ENCODE results near the gene KCNB1. TPM values are rescaled to one million over a fixed set of nuclear protein-coding genes. Genes with fewer than 3 reads are reported as not detected.
A peak's percentile ranks its signal among the peaks of the same experiment; 100 is the strongest.

The KCNB1 gene
- total RNA-seq, 1 donor from 2014 or later, result 21.3 TPM

DNA sequence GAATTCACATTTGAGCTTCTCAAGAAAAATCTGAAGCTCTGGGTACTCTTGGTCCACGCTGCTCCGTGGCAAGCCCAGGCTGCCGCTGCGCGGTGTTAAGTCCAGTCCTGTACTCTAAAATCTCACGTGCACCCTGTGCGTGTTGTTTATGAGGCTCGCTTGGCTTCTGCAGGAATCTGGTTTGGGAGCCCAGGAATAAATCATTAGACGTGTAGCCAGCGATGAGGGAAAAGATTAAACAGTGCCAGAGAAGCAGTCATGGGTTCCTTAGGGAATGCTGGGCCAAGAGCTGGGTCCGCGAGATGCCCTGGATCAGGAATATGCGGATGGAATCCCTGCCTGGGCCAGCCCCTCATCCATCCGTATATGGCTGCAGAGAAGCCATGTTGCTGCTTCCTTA lies 87.3 kb downstream of the KCNB1 start:
- no peak overlapping the region for H3K27ac Mint-ChIP-seq (ENCODE audit: unreplicated experiment)
- peaks cover 37% of the 10 kb centered on the region for H3K4me1 Mint-ChIP-seq (ENCODE audit: unreplicated experiment)
- TF ChIP-seq, protein P1, sequence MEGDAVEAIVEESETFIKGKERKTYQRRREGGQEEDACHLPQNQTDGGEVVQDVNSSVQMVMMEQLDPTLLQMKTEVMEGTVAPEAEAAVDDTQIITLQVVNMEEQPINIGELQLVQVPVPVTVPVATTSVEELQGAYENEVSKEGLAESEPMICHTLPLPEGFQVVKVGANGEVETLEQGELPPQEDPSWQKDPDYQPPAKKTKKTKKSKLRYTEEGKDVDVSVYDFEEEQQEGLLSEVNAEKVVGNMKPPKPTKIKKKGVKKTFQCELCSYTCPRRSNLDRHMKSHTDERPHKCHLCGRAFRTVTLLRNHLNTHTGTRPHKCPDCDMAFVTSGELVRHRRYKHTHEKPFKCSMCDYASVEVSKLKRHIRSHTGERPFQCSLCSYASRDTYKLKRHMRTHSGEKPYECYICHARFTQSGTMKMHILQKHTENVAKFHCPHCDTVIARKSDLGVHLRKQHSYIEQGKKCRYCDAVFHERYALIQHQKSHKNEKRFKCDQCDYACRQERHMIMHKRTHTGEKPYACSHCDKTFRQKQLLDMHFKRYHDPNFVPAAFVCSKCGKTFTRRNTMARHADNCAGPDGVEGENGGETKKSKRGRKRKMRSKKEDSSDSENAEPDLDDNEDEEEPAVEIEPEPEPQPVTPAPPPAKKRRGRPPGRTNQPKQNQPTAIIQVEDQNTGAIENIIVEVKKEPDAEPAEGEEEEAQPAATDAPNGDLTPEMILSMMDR (IDR thresholded peaks at IDR 0.05), result no peak
- no peaks in the 10 kb centered on the region for H3K9me3 Mint-ChIP-seq (ENCODE audit: unreplicated experiment)
- DNase-seq (ENCODE audit: extremely low spot score, unreplicated experiment), result no peak
- no peaks in the 10 kb centered on the region for H3K36me3 Mint-ChIP-seq (ENCODE audit: unreplicated experiment)
- H3K4me3 Mint-ChIP-seq (ENCODE audit: unreplicated experiment), result no peak overlapping the region
- no peaks in the 10 kb centered on the region for H3K27me3 Mint-ChIP-seq (ENCODE audit: unreplicated experiment)

DNA sequence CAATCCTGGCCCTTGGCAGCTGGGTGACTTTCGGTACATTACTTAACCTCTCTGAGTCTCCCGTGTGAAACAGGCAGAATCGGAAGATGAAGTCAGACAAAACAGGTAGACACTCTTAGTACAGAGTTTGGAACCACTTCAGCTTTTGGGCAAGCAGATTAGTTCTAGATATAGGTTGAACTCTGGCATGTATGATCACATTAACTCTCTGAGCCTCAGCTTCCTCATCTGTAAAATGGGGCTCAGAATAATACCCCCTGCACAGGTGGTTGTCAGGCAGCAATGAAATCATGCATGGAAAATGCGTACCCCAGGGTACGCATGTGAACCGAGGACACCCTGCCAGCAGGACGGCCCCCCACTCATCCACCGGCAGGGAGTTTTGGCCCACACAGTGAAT lies 87.7 kb downstream of the KCNB1 start:
- Mint-ChIP-seq H3K27me3 (ENCODE audit: unreplicated experiment) (no peaks in the 10 kb centered on the region), H3K27ac (ENCODE audit: unreplicated experiment) (peak overlapping the region; percentile 56), H3K4me1 (ENCODE audit: unreplicated experiment) (peaks cover 33% of the 10 kb centered on the region), H3K36me3 (ENCODE audit: unreplicated experiment) (no peaks in the 10 kb centered on the region), H3K9me3 (ENCODE audit: unreplicated experiment) (no peaks in the 10 kb centered on the region), H3K4me3 (ENCODE audit: unreplicated experiment) (no peak overlapping the region)
- TF ChIP-seq, protein P1 (IDR thresholded peaks at IDR 0.05), result no peak
- DNase-seq (ENCODE audit: extremely low spot score, unreplicated experiment), result no peak

DNA sequence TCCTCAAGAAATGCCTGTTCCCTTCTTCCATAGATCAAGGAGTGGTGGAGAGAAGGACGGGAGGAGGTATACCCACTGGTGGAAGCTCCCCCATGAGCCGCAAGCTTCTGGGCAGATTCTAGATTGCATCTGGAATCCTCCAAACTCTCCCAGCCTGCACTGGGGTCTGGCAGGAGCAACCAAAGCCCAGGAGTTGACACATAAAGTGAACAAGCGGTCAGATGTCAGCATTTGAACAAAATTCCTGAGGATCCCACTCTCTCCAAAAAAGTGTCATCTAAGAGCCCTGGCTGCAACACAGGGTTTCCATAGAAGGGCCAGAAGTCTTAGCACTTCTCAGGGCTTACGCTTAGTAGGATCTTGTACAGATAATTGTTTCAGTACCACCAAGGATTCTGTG lies 88.2 kb downstream of the KCNB1 start:
- Mint-ChIP-seq H3K27ac (ENCODE audit: unreplicated experiment) (peak overlapping the region; percentile 56), H3K27me3 (ENCODE audit: unreplicated experiment) (no peaks in the 10 kb centered on the region), H3K4me1 (ENCODE audit: unreplicated experiment) (peaks cover 30% of the 10 kb centered on the region), H3K9me3 (ENCODE audit: unreplicated experiment) (no peaks in the 10 kb centered on the region), H3K36me3 (ENCODE audit: unreplicated experiment) (no peaks in the 10 kb centered on the region), H3K4me3 (ENCODE audit: unreplicated experiment) (no peak overlapping the region)
- TF ChIP-seq, protein P1 (IDR thresholded peaks at IDR 0.05), result no peak
- DNase-seq (ENCODE audit: extremely low spot score, unreplicated experiment), result no peak

DNA sequence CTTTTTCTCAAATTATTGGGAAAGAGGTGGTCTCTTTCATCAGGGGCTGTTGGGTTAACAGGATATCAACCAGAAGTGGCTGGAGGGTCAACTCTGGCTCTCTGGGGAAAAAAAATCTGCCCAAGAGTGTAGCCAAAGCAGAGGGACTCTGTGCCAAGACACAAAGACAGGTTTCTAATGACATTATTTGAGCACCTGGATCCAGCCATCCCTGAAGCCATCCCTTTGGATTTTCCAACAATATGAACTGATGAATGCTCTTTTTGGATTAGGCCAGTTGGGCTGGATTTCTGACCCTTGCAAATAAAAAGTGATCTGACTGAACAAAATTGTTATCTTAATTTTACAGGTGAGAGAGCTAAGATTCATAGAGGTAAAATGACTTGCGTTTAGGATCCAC lies 88.7 kb downstream of the KCNB1 start:
- Mint-ChIP-seq H3K27ac (ENCODE audit: unreplicated experiment) (no peak overlapping the region), H3K9me3 (ENCODE audit: unreplicated experiment) (no peaks in the 10 kb centered on the region), H3K27me3 (ENCODE audit: unreplicated experiment) (no peaks in the 10 kb centered on the region)

DNA sequence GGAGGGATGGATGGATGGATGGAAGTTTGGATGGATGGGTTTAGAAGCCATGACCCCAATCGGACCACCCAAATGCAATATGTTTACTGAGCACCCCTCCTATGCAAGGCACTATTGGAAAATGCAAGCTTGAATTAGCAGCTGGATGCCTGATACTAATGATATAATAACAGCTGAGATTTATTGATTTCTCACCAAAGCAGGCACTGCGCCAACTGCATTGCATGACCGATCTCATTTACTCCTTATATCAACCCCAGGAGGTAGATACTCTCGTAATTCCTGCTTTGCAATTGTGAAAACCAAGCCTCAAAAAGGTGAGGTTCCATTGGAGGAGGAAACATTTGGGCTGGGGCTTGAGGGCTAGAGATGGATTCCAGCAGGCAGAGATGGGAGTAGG lies 89.7 kb downstream of the KCNB1 start:
- H3K4me1 Mint-ChIP-seq (ENCODE audit: unreplicated experiment), result peaks cover 34% of the 10 kb centered on the region
- no peaks in the 10 kb centered on the region for H3K36me3 Mint-ChIP-seq (ENCODE audit: unreplicated experiment)
- no peak for DNase-seq (ENCODE audit: extremely low spot score, unreplicated experiment)
- TF ChIP-seq, protein P1 (IDR thresholded peaks at IDR 0.05), result no peak
- no peak overlapping the region for H3K27ac Mint-ChIP-seq (ENCODE audit: unreplicated experiment)
- no peak overlapping the region for H3K4me3 Mint-ChIP-seq (ENCODE audit: unreplicated experiment)
- no peaks in the 10 kb centered on the region for H3K9me3 Mint-ChIP-seq (ENCODE audit: unreplicated experiment)
- no peaks in the 10 kb centered on the region for H3K27me3 Mint-ChIP-seq (ENCODE audit: unreplicated experiment)

More for the DNA sequence above, 88.7 kb downstream of the KCNB1 start:
- peaks cover 34% of the 10 kb centered on the region for H3K4me1 Mint-ChIP-seq (ENCODE audit: unreplicated experiment)
- H3K36me3 Mint-ChIP-seq (ENCODE audit: unreplicated experiment), result no peaks in the 10 kb centered on the region
- H3K4me3 Mint-ChIP-seq (ENCODE audit: unreplicated experiment), result no peak overlapping the region
- TF ChIP-seq, protein P1 (IDR thresholded peaks at IDR 0.05), result no peak
- no peak for DNase-seq (ENCODE audit: extremely low spot score, unreplicated experiment)

Data from osteocyte (in vitro differentiated cells).